Measurements from ENCODE around the gene TPX2. TPM values are rescaled to one million over a fixed set of nuclear protein-coding genes. Genes with fewer than 3 reads are reported as not detected.
"Not testable (repeated sequence)": the region's sequence is repeated elsewhere in the genome, so short reads cannot be mapped to it uniquely, and the experiment has no call there.

Gene TPX2
- polyA plus RNA-seq, 1 donor from 2014 or later: 2.1 TPM

DNA sequence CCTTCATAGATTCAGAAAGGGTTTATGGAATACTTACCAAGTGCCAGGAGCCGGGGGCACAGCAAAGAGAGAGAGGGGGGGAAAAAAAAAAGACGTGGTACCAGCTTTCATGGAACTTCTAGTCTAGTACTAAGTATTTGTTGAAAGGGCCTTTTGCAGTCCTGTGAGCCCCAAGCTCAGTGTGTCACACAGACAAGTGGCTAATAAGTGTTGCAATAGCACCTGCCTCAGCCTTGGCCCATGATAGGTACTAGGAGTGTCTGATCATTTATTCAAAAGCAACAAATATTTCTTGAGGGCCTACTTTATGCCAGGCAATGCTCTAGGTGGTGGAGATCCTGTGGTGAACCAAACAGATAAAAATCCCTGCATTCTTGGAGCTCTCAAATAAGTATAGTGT, 88.0 kb downstream of the TPX2 start:
- TF ChIP-seq, protein P1, sequence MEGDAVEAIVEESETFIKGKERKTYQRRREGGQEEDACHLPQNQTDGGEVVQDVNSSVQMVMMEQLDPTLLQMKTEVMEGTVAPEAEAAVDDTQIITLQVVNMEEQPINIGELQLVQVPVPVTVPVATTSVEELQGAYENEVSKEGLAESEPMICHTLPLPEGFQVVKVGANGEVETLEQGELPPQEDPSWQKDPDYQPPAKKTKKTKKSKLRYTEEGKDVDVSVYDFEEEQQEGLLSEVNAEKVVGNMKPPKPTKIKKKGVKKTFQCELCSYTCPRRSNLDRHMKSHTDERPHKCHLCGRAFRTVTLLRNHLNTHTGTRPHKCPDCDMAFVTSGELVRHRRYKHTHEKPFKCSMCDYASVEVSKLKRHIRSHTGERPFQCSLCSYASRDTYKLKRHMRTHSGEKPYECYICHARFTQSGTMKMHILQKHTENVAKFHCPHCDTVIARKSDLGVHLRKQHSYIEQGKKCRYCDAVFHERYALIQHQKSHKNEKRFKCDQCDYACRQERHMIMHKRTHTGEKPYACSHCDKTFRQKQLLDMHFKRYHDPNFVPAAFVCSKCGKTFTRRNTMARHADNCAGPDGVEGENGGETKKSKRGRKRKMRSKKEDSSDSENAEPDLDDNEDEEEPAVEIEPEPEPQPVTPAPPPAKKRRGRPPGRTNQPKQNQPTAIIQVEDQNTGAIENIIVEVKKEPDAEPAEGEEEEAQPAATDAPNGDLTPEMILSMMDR (IDR thresholded peaks at IDR 0.05; ENCODE audit: poor library complexity, severe bottlenecking): no peak
- TF ChIP-seq MXI1 (conservative IDR thresholded peaks at IDR 0.05; ENCODE audit: poor library complexity, severe bottlenecking): no peak
- no peak for TF ChIP-seq TAF1 (IDR thresholded peaks at IDR 0.05; ENCODE audit: low read depth)
- no peak for TF ChIP-seq EP300 (conservative IDR thresholded peaks at IDR 0.05; ENCODE audit: poor library complexity, severe bottlenecking)
- no peak for TF ChIP-seq POLR2AphosphoS5 (IDR thresholded peaks at IDR 0.05)
- no peak for TF ChIP-seq RAD21 (conservative IDR thresholded peaks at IDR 0.05)
- TF ChIP-seq, protein P2, sequence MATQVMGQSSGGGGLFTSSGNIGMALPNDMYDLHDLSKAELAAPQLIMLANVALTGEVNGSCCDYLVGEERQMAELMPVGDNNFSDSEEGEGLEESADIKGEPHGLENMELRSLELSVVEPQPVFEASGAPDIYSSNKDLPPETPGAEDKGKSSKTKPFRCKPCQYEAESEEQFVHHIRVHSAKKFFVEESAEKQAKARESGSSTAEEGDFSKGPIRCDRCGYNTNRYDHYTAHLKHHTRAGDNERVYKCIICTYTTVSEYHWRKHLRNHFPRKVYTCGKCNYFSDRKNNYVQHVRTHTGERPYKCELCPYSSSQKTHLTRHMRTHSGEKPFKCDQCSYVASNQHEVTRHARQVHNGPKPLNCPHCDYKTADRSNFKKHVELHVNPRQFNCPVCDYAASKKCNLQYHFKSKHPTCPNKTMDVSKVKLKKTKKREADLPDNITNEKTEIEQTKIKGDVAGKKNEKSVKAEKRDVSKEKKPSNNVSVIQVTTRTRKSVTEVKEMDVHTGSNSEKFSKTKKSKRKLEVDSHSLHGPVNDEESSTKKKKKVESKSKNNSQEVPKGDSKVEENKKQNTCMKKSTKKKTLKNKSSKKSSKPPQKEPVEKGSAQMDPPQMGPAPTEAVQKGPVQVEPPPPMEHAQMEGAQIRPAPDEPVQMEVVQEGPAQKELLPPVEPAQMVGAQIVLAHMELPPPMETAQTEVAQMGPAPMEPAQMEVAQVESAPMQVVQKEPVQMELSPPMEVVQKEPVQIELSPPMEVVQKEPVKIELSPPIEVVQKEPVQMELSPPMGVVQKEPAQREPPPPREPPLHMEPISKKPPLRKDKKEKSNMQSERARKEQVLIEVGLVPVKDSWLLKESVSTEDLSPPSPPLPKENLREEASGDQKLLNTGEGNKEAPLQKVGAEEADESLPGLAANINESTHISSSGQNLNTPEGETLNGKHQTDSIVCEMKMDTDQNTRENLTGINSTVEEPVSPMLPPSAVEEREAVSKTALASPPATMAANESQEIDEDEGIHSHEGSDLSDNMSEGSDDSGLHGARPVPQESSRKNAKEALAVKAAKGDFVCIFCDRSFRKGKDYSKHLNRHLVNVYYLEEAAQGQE (IDR thresholded peaks at IDR 0.05; ENCODE audit: borderline replicate concordance): no peak
- no peak for TF ChIP-seq EZH2 (IDR thresholded peaks at IDR 0.05; ENCODE audit: borderline replicate concordance, insufficient read depth, low read length, poor library complexity, severe bottlenecking)
- no peak for TF ChIP-seq SMC3 (conservative IDR thresholded peaks at IDR 0.05; ENCODE audit: poor library complexity)
- H2AFZ ChIP-seq (ENCODE audit: low read depth, low read length): no peak overlapping the region
- H3F3A ChIP-seq (ENCODE audit: insufficient read depth, low read length, poor library complexity, severe bottlenecking): no peaks in the 10 kb centered on the region
- no peaks in the 10 kb centered on the region for H4K20me1 ChIP-seq (ENCODE audit: insufficient read depth)
- H3K9ac ChIP-seq (ENCODE audit: low read length): no peak overlapping the region
- H3K79me2 ChIP-seq (replicated peaks; ENCODE audit: insufficient read depth, low read length): no peaks in the 10 kb centered on the region
- H3K36me3 ChIP-seq (ENCODE audit: insufficient read depth, low read length): no peaks in the 10 kb centered on the region
- no peaks in the 10 kb centered on the region for H3K9me3 ChIP-seq (ENCODE audit: low read length)
- no peaks in the 10 kb centered on the region for H3K27me3 ChIP-seq (ENCODE audit: insufficient read depth, low read depth, low read length)
- H3K27ac ChIP-seq (ENCODE audit: low read length): no peak overlapping the region
- no peak overlapping the region for H3K4me3 ChIP-seq (ENCODE audit: low read length)
- no peak overlapping the region for H3K4me2 ChIP-seq (ENCODE audit: low read length)
- H3K9me2 ChIP-seq (ENCODE audit: insufficient read depth, low read length): no peaks in the 10 kb centered on the region

DNA sequence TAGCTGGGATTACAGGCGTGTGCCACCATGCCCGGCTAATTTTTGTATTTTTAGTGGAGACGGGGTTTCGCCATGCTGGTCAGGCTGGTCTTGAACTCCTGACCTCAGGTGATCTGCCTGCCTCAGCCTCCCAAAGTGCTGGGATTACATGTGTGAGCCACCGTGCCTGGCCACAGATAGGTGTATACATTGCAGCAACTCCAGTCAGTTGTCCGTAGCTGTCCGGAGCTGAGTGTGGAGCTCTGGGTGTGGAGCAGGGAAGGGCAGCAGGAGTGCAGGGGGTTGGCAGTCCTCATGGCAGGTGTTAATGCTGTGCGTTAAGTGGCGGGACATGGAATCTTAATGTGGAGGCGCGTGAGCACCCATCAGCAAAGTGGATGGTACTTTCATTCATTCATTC, 88.9 kb downstream of the TPX2 start:
- not testable (repeated sequence) for H3K9ac ChIP-seq (ENCODE audit: low read length); H2AFZ ChIP-seq (ENCODE audit: low read depth, low read length); H3K4me2 ChIP-seq (ENCODE audit: low read length); H4K20me1 ChIP-seq (ENCODE audit: insufficient read depth); H3K27me3 ChIP-seq (ENCODE audit: insufficient read depth, low read depth, low read length); H3K9me2 ChIP-seq (ENCODE audit: insufficient read depth, low read length); H3K79me2 ChIP-seq (replicated peaks; ENCODE audit: insufficient read depth, low read length); H3K36me3 ChIP-seq (ENCODE audit: insufficient read depth, low read length); H3F3A ChIP-seq (ENCODE audit: insufficient read depth, low read length, poor library complexity, severe bottlenecking); H3K27ac ChIP-seq (ENCODE audit: low read length); H3K4me3 ChIP-seq (ENCODE audit: low read length); H3K9me3 ChIP-seq (ENCODE audit: low read length)

DNA sequence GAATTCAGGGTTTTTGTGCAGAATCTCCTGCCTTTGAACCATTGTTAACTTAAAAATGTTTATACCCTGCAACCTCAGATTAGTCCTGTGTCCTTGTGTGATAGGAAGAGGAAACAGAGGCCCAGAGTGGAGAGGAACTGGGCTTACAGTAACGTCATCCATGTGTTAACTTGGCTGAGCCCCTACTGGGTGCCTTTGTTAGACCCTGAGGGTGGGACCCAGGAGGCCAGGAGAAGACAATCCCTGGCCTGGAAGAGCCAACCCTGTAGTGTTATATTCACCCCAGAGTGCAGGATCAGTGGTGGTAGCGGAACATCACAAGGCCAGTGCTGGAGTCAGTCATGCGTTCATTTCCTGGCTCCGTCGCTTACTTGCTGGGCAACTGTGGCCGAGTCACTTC, 90.6 kb downstream of the TPX2 start:
- TF ChIP-seq EZH2 (IDR thresholded peaks at IDR 0.05; ENCODE audit: borderline replicate concordance, insufficient read depth, low read length, poor library complexity, severe bottlenecking): no peak
- no peak for TF ChIP-seq RAD21 (conservative IDR thresholded peaks at IDR 0.05)
- no peak for TF ChIP-seq MXI1 (conservative IDR thresholded peaks at IDR 0.05; ENCODE audit: poor library complexity, severe bottlenecking)
- TF ChIP-seq, protein P2 (IDR thresholded peaks at IDR 0.05; ENCODE audit: borderline replicate concordance): no peak
- H3K4me3 ChIP-seq (ENCODE audit: low read length): no peak overlapping the region
- no peaks in the 10 kb centered on the region for H3K36me3 ChIP-seq (ENCODE audit: insufficient read depth, low read length)
- no peak overlapping the region for H3K27ac ChIP-seq (ENCODE audit: low read length)
- no peaks in the 10 kb centered on the region for H3K79me2 ChIP-seq (replicated peaks; ENCODE audit: insufficient read depth, low read length)
- H3K9ac ChIP-seq (ENCODE audit: low read length): no peak overlapping the region
- no peaks in the 10 kb centered on the region for H4K20me1 ChIP-seq (ENCODE audit: insufficient read depth)
- no peaks in the 10 kb centered on the region for H3K9me3 ChIP-seq (ENCODE audit: low read length)
- H3F3A ChIP-seq (ENCODE audit: insufficient read depth, low read length, poor library complexity, severe bottlenecking): no peaks in the 10 kb centered on the region
- H3K4me2 ChIP-seq (ENCODE audit: low read length): no peak overlapping the region
- H2AFZ ChIP-seq (ENCODE audit: low read depth, low read length): no peak overlapping the region
- no peaks in the 10 kb centered on the region for H3K9me2 ChIP-seq (ENCODE audit: insufficient read depth, low read length)
- no peaks in the 10 kb centered on the region for H3K27me3 ChIP-seq (ENCODE audit: insufficient read depth, low read depth, low read length)
